HEK293 (cell line): ENCODE results near the gene TMEM50B.

ENCODE experiments used
- YY1 ChIP-seq: fragments of 450-650 bp; formaldehyde crosslinking; IDR thresholded peaks from 2 replicates; pipeline ENCODE4 v1.5.1; 2018; ENCODE audit warnings: missing biosample characterization, missing genetic modification characterization
- ZBTB20 ChIP-seq: fragments of 450-650 bp; formaldehyde crosslinking; IDR thresholded peaks from 2 replicates; pipeline ENCODE4 v1.5.1; 2016; ENCODE audit warnings: missing biosample characterization, missing genetic modification characterization
- ZNF501 ChIP-seq: fragments of 450-650 bp; formaldehyde crosslinking; IDR thresholded peaks from 2 replicates; pipeline ENCODE4 v1.5.1; 2016; ENCODE audit warnings: missing biosample characterization, missing genetic modification characterization
- ZNF514 ChIP-seq: fragments of 450-650 bp; formaldehyde crosslinking; IDR thresholded peaks from 2 replicates; pipeline ENCODE4 v1.5.1; 2016; ENCODE audit warnings: missing biosample characterization, missing genetic modification characterization
- ZNF561 ChIP-seq: fragments of 450-650 bp; IDR thresholded peaks from 2 replicates; pipeline ENCODE4 v1.5.1; 2018; ENCODE audit warnings: missing biosample characterization, missing genetic modification characterization, borderline replicate concordance
- ZNF660 ChIP-seq: fragments of 450-650 bp; IDR thresholded peaks from 2 replicates; pipeline ENCODE4 v1.5.1; 2018; ENCODE audit warnings: missing biosample characterization, mild to moderate bottlenecking, missing genetic modification characterization
- ZNF707 ChIP-seq: fragments of 450-650 bp; formaldehyde crosslinking; IDR thresholded peaks from 2 replicates; pipeline ENCODE4 v1.5.1; 2016; ENCODE audit warnings: missing biosample characterization, missing genetic modification characterization
- ZNF747 ChIP-seq: fragments of 450-650 bp; formaldehyde crosslinking; IDR thresholded peaks from 2 replicates; pipeline ENCODE4 v1.5.1; 2016; ENCODE audit warnings: missing biosample characterization, missing genetic modification characterization
- TF ChIP-seq, protein P1 (sequence below): fragments of 450-650 bp; formaldehyde crosslinking; IDR thresholded peaks from 2 replicates; pipeline ENCODE4 v1.5.1; 2016; ENCODE audit warnings: missing biosample characterization, missing genetic modification characterization
- TF ChIP-seq, protein P2 (sequence below): fragments of 450-650 bp; formaldehyde crosslinking; IDR thresholded peaks from 2 replicates; pipeline ENCODE4 v1.5.1; 2016; ENCODE audit warnings: missing biosample characterization, missing genetic modification characterization
- TF ChIP-seq, protein P3 (sequence below): fragments of 450-650 bp; formaldehyde crosslinking; IDR thresholded peaks from 2 replicates; pipeline ENCODE4 v1.5.1; 2016; ENCODE audit warnings: missing biosample characterization, missing genetic modification characterization, low read depth

DNA sequence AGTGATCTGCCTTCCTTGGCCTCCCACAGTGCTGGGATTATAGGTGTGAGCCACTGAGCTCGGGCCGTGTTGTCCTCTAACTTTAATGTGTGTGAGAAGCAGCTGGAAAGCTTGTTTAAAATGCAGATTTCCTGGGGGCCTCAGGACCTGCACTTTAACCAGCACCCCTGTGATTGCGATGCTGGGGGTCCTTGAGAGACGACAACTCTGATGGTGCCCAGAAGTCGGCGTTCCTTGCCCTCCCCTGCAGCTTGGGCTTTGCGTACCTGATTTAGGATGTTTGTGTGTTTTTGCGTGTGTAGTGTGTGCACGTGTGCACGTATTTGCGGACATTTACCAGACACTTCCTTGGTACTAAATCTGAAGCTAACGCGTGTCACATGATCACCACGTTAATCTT is 65.7 kb downstream of the TMEM50B start:
- TF ChIP-seq YY1 (tag by site-specific recombination), result no peak
- TF ChIP-seq, protein P1, sequence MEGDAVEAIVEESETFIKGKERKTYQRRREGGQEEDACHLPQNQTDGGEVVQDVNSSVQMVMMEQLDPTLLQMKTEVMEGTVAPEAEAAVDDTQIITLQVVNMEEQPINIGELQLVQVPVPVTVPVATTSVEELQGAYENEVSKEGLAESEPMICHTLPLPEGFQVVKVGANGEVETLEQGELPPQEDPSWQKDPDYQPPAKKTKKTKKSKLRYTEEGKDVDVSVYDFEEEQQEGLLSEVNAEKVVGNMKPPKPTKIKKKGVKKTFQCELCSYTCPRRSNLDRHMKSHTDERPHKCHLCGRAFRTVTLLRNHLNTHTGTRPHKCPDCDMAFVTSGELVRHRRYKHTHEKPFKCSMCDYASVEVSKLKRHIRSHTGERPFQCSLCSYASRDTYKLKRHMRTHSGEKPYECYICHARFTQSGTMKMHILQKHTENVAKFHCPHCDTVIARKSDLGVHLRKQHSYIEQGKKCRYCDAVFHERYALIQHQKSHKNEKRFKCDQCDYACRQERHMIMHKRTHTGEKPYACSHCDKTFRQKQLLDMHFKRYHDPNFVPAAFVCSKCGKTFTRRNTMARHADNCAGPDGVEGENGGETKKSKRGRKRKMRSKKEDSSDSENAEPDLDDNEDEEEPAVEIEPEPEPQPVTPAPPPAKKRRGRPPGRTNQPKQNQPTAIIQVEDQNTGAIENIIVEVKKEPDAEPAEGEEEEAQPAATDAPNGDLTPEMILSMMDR (tag by site-specific recombination), result no peak
- TF ChIP-seq, protein P2, sequence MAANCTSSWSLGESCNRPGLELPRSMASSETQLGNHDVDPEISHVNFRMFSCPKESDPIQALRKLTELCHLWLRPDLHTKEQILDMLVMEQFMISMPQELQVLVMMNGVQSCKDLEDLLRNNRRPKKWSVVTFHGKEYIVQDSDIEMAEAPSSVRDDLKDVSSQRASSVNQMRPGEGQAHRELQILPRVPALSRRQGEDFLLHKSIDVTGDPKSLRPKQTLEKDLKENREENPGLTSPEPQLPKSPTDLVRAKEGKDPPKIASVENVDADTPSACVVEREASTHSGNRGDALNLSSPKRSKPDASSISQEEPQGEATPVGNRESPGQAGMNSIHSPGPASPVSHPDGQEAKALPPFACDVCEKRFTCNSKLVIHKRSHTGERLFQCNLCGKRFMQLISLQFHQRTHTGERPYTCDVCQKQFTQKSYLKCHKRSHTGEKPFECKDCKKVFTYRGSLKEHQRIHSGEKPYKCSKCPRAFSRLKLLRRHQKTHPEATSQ (tag by site-specific recombination), result no peak
- no peak for TF ChIP-seq ZNF747 (tag by site-specific recombination)
- TF ChIP-seq ZNF707 (tag by site-specific recombination), result no peak
- no peak for TF ChIP-seq ZBTB20 (tag by site-specific recombination)
- no peak for TF ChIP-seq ZNF561 (tag by site-specific recombination)
- TF ChIP-seq ZNF514, result no peak
- TF ChIP-seq ZNF501 (tag by site-specific recombination), result no peak
- no peak for TF ChIP-seq ZNF660 (tag by site-specific recombination)
- TF ChIP-seq, protein P3, sequence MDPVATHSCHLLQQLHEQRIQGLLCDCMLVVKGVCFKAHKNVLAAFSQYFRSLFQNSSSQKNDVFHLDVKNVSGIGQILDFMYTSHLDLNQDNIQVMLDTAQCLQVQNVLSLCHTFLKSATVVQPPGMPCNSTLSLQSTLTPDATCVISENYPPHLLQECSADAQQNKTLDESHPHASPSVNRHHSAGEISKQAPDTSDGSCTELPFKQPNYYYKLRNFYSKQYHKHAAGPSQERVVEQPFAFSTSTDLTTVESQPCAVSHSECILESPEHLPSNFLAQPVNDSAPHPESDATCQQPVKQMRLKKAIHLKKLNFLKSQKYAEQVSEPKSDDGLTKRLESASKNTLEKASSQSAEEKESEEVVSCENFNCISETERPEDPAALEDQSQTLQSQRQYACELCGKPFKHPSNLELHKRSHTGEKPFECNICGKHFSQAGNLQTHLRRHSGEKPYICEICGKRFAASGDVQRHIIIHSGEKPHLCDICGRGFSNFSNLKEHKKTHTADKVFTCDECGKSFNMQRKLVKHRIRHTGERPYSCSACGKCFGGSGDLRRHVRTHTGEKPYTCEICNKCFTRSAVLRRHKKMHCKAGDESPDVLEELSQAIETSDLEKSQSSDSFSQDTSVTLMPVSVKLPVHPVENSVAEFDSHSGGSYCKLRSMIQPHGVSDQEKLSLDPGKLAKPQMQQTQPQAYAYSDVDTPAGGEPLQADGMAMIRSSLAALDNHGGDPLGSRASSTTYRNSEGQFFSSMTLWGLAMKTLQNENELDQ (tag by site-specific recombination), result no peak
